HCT116 (cell line): ENCODE results near the gene CST8.

Source experiments
- ELF1 ChIP-seq: IDR thresholded peaks from 2 replicates; pipeline ENCODE4 v1.6.1; 2012; ENCODE audit warnings: low read depth, borderline replicate concordance
- EZH2 ChIP-seq: fragments of 200-600 bp; sonication (generic); IDR thresholded peaks from 2 replicates; pipeline ENCODE4 v1.6.1; 2017; ENCODE audit warnings: antibody characterized with exemption, mixed run types
- SP1 ChIP-seq: IDR thresholded peaks from 2 replicates; pipeline ENCODE4 v1.6.1; 2012; ENCODE audit warnings: low read depth
- ZNF274 ChIP-seq: fragments of 200-500 bp; sonication (Bioruptor generic); IDR thresholded peaks from 2 replicates; pipeline ENCODE4 v1.6.1; 2014; ENCODE audit warnings: mild to moderate bottlenecking, low read depth, low read length, inconsistent platforms
- TF ChIP-seq, protein P1 (sequence below), 3 experiments: fragments of 200-600 bp in 1 of 3; sonication (generic) in 1 of 3; IDR thresholded peaks in 2 of 3; conservative IDR thresholded peaks in 1 of 3; 2 replicates each; pipeline ENCODE4 v1.5.1; 2012 to 2017; ENCODE audit warnings: low read depth in 2 of 3, low read length in 2 of 3, antibody characterized with exemption in 1 of 3, borderline replicate concordance in 1 of 3, control low read depth in 1 of 3, mild to moderate bottlenecking in 1 of 3, mixed read lengths in 1 of 3, mixed run types in 1 of 3, moderate library complexity in 1 of 3; ENCODE audit not compliant: insufficient read depth in 1 of 3

DNA sequence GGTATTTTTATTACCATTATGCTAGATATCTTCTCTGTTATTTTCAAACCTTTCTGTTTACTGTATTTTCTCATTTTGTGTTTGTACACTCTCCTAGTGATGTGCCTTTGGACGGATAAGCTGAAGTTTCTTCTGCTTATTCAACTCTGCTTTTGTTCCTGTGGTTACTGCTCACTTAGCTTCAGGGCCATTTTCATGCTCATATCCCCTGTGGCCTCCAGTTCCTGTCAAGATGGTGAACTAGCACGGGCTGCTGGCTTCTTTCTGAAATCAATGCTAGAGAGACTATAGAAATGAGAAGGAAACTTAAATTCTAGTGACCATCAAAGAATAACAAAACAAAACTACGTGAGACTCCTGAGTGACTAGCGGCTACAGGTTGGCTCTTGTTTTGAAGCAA, 6.8 kb upstream of the CST8 start:
- TF ChIP-seq ELF1 (no peak), EZH2 (no peak), ZNF274 (no peak), SP1 (no peak)
- TF ChIP-seq, protein P1, sequence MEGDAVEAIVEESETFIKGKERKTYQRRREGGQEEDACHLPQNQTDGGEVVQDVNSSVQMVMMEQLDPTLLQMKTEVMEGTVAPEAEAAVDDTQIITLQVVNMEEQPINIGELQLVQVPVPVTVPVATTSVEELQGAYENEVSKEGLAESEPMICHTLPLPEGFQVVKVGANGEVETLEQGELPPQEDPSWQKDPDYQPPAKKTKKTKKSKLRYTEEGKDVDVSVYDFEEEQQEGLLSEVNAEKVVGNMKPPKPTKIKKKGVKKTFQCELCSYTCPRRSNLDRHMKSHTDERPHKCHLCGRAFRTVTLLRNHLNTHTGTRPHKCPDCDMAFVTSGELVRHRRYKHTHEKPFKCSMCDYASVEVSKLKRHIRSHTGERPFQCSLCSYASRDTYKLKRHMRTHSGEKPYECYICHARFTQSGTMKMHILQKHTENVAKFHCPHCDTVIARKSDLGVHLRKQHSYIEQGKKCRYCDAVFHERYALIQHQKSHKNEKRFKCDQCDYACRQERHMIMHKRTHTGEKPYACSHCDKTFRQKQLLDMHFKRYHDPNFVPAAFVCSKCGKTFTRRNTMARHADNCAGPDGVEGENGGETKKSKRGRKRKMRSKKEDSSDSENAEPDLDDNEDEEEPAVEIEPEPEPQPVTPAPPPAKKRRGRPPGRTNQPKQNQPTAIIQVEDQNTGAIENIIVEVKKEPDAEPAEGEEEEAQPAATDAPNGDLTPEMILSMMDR (IDR thresholded peaks at IDR 0.05 in 2 of 3, conservative IDR thresholded peaks at IDR 0.05 in 1 of 3; ENCODE audit: borderline replicate concordance in 1 of 3, insufficient read depth in 1 of 3, low read depth in 2 of 3, low read length in 2 of 3) = no peak
